Measurements from ENCODE around the gene DNAAF5. TPM values are rescaled to one million over a fixed set of nuclear protein-coding genes. Genes with fewer than 3 reads are reported as not detected.
A peak's percentile ranks its signal among the peaks of the same experiment; 100 is the strongest.

DNAAF5 gene
- total and polyA plus RNA-seq, 9 of the 15 experiments (the other 6 are each of a cell fraction or from before 2014, with no cell fraction given) = 3.1 to 69.7 (median 19.1) TPM

DNA sequence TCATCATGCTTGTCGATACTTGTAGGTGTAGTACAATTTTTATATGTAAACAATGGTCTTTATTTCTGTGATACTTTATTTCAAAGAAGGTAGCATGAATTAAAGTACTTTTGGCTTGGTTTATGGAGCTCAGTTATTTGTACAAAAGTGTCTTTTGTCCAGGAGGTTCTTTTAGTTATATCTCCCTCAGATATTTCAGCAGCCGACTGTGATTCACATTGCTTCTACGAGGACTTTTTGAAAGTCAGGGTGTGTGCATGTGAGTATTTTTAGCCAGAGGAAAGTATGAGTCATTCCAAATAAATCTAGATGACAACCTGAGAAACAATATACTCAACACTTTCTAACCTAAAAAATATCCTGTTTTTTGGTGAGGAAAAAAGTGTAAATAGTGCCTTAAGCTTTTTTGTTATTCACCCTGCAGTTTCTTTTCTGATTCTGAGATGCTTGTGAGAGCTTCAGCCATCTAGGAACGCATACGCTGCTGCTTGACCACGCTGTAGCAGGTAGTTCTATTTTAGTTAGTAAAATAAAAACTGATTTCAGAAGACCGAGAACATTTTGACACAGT lies 105.2 kb downstream of the DNAAF5 start (continued):
- TF ChIP-seq, protein P1, sequence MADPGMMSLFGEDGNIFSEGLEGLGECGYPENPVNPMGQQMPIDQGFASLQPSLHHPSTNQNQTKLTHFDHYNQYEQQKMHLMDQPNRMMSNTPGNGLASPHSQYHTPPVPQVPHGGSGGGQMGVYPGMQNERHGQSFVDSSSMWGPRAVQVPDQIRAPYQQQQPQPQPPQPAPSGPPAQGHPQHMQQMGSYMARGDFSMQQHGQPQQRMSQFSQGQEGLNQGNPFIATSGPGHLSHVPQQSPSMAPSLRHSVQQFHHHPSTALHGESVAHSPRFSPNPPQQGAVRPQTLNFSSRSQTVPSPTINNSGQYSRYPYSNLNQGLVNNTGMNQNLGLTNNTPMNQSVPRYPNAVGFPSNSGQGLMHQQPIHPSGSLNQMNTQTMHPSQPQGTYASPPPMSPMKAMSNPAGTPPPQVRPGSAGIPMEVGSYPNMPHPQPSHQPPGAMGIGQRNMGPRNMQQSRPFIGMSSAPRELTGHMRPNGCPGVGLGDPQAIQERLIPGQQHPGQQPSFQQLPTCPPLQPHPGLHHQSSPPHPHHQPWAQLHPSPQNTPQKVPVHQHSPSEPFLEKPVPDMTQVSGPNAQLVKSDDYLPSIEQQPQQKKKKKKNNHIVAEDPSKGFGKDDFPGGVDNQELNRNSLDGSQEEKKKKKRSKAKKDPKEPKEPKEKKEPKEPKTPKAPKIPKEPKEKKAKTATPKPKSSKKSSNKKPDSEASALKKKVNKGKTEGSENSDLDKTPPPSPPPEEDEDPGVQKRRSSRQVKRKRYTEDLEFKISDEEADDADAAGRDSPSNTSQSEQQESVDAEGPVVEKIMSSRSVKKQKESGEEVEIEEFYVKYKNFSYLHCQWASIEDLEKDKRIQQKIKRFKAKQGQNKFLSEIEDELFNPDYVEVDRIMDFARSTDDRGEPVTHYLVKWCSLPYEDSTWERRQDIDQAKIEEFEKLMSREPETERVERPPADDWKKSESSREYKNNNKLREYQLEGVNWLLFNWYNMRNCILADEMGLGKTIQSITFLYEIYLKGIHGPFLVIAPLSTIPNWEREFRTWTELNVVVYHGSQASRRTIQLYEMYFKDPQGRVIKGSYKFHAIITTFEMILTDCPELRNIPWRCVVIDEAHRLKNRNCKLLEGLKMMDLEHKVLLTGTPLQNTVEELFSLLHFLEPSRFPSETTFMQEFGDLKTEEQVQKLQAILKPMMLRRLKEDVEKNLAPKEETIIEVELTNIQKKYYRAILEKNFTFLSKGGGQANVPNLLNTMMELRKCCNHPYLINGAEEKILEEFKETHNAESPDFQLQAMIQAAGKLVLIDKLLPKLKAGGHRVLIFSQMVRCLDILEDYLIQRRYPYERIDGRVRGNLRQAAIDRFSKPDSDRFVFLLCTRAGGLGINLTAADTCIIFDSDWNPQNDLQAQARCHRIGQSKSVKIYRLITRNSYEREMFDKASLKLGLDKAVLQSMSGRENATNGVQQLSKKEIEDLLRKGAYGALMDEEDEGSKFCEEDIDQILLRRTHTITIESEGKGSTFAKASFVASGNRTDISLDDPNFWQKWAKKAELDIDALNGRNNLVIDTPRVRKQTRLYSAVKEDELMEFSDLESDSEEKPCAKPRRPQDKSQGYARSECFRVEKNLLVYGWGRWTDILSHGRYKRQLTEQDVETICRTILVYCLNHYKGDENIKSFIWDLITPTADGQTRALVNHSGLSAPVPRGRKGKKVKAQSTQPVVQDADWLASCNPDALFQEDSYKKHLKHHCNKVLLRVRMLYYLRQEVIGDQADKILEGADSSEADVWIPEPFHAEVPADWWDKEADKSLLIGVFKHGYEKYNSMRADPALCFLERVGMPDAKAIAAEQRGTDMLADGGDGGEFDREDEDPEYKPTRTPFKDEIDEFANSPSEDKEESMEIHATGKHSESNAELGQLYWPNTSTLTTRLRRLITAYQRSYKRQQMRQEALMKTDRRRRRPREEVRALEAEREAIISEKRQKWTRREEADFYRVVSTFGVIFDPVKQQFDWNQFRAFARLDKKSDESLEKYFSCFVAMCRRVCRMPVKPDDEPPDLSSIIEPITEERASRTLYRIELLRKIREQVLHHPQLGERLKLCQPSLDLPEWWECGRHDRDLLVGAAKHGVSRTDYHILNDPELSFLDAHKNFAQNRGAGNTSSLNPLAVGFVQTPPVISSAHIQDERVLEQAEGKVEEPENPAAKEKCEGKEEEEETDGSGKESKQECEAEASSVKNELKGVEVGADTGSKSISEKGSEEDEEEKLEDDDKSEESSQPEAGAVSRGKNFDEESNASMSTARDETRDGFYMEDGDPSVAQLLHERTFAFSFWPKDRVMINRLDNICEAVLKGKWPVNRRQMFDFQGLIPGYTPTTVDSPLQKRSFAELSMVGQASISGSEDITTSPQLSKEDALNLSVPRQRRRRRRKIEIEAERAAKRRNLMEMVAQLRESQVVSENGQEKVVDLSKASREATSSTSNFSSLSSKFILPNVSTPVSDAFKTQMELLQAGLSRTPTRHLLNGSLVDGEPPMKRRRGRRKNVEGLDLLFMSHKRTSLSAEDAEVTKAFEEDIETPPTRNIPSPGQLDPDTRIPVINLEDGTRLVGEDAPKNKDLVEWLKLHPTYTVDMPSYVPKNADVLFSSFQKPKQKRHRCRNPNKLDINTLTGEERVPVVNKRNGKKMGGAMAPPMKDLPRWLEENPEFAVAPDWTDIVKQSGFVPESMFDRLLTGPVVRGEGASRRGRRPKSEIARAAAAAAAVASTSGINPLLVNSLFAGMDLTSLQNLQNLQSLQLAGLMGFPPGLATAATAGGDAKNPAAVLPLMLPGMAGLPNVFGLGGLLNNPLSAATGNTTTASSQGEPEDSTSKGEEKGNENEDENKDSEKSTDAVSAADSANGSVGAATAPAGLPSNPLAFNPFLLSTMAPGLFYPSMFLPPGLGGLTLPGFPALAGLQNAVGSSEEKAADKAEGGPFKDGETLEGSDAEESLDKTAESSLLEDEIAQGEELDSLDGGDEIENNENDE (IDR thresholded peaks at IDR 0.05; ENCODE audit: low read depth, low read length) = no peak
- no peak for TF ChIP-seq NR1H2 (CRISPR knock-in tag; IDR thresholded peaks at IDR 0.05)
- TF ChIP-seq ZNF778 (CRISPR knock-in tag; IDR thresholded peaks at IDR 0.05) = no peak
- TF ChIP-seq ETS2 (tag; IDR thresholded peaks at IDR 0.05; ENCODE audit: borderline replicate concordance, poor library complexity, severe bottlenecking) = no peak
- TF ChIP-seq ZNF785 (CRISPR knock-in tag; IDR thresholded peaks at IDR 0.05) = no peak
- peak; percentile 58 for TF ChIP-seq SOX6 (IDR thresholded peaks at IDR 0.05)
- no peak for TF ChIP-seq TFAM (CRISPR knock-in tag; conservative IDR thresholded peaks at IDR 0.05)
- TF ChIP-seq SIX5 (IDR thresholded peaks at IDR 0.05; ENCODE audit: borderline replicate concordance in 1 of 2, insufficient read depth in 1 of 2, low read depth in 1 of 2, low read length in 2 of 2) = no peak
- no peak for TF ChIP-seq NKRF (IDR thresholded peaks at IDR 0.05; ENCODE audit: borderline replicate concordance)
- no peak for TF ChIP-seq ZBTB12 (CRISPR knock-in tag; IDR thresholded peaks at IDR 0.05)
- TF ChIP-seq FOSL1 (tag; conservative IDR thresholded peaks at IDR 0.05) = peak; percentile 99
- peak; percentile 77 for TF ChIP-seq PKNOX1 (IDR thresholded peaks at IDR 0.05)

Measured in K562 (cell line).